ENCODE measurements around the gene HIP1.

The HIP1 gene

DNA sequence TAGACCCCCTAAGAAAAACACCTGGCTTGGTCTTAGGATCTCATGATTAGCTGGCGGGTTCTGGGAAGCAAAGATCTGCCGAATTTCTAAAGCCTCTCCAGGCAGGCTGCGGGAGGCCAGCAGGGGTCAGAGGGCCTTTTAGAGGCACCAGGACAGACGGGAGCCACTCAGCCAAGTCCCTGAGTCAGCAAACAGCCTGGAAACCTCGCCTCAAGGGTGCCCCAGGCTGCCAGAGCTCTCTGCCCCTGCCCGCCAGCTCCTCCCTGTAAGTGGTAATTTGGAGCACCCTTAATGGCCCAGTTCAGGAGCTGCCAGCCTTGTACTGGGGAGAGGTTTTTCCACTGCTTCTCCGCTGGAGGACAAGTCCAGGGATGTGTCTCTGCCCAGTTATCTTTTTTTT lies 88.7 kb downstream of the HIP1 start:
- TF ChIP-seq TAF1 (IDR thresholded peaks at IDR 0.05; ENCODE audit: low read depth) (no peak), TCF12 (IDR thresholded peaks at IDR 0.05; ENCODE audit: low read depth) (no peak), ZBTB7A (IDR thresholded peaks at IDR 0.05; ENCODE audit: low read depth) (no peak), EGR1 (IDR thresholded peaks at IDR 0.05) (no peak), RAD21 (IDR thresholded peaks at IDR 0.05; ENCODE audit: low read depth) (no peak), CEBPB (IDR thresholded peaks at IDR 0.05) (no peak)
- TF ChIP-seq, protein P1, sequence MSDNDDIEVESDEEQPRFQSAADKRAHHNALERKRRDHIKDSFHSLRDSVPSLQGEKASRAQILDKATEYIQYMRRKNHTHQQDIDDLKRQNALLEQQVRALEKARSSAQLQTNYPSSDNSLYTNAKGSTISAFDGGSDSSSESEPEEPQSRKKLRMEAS (IDR thresholded peaks at IDR 0.05), result no peak
- TF ChIP-seq, protein P2, sequence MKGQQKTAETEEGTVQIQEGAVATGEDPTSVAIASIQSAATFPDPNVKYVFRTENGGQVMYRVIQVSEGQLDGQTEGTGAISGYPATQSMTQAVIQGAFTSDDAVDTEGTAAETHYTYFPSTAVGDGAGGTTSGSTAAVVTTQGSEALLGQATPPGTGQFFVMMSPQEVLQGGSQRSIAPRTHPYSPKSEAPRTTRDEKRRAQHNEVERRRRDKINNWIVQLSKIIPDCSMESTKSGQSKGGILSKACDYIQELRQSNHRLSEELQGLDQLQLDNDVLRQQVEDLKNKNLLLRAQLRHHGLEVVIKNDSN (IDR thresholded peaks at IDR 0.05), result no peak

DNA sequence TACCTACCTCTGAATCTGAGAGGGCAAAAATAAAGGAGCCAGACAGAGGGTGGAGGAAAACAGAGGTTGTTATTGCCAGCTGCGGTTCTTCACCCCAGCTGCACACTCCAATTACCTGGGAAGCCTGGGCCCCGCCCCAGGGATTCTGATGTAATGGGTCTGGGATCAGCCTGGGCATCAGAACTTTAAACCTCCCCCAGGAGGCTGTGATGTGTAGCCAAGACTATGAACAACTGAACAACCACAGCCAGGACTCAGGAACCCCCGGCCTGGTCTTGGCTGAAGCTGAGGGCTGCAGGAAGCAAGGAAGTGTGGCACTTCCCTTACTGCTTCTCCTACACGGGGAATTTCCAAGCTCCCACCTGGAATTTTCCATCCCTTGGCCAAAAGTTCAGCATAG lies 89.3 kb downstream of the HIP1 start:
- no peak for TF ChIP-seq FOXM1 (IDR thresholded peaks at IDR 0.05; ENCODE audit: borderline replicate concordance, low read depth)
- TF ChIP-seq ZBTB7A (IDR thresholded peaks at IDR 0.05; ENCODE audit: low read depth), result no peak
- TF ChIP-seq, protein P3, sequence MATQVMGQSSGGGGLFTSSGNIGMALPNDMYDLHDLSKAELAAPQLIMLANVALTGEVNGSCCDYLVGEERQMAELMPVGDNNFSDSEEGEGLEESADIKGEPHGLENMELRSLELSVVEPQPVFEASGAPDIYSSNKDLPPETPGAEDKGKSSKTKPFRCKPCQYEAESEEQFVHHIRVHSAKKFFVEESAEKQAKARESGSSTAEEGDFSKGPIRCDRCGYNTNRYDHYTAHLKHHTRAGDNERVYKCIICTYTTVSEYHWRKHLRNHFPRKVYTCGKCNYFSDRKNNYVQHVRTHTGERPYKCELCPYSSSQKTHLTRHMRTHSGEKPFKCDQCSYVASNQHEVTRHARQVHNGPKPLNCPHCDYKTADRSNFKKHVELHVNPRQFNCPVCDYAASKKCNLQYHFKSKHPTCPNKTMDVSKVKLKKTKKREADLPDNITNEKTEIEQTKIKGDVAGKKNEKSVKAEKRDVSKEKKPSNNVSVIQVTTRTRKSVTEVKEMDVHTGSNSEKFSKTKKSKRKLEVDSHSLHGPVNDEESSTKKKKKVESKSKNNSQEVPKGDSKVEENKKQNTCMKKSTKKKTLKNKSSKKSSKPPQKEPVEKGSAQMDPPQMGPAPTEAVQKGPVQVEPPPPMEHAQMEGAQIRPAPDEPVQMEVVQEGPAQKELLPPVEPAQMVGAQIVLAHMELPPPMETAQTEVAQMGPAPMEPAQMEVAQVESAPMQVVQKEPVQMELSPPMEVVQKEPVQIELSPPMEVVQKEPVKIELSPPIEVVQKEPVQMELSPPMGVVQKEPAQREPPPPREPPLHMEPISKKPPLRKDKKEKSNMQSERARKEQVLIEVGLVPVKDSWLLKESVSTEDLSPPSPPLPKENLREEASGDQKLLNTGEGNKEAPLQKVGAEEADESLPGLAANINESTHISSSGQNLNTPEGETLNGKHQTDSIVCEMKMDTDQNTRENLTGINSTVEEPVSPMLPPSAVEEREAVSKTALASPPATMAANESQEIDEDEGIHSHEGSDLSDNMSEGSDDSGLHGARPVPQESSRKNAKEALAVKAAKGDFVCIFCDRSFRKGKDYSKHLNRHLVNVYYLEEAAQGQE (IDR thresholded peaks at IDR 0.05; ENCODE audit: low read depth), result no peak
- no peak for TF ChIP-seq CEBPB (IDR thresholded peaks at IDR 0.05)
- no peak for TF ChIP-seq RAD21 (IDR thresholded peaks at IDR 0.05; ENCODE audit: low read depth)
- TF ChIP-seq EGR1 (IDR thresholded peaks at IDR 0.05), result no peak
- no peak for TF ChIP-seq TEAD4 (IDR thresholded peaks at IDR 0.05)
- no peak for TF ChIP-seq NFIC (IDR thresholded peaks at IDR 0.05)
- TF ChIP-seq, protein P1 (IDR thresholded peaks at IDR 0.05), result no peak
- no peak for TF ChIP-seq YY1 (IDR thresholded peaks at IDR 0.05; ENCODE audit: low read depth)
- TF ChIP-seq, protein P2 (IDR thresholded peaks at IDR 0.05), result no peak
- TF ChIP-seq TAF1 (IDR thresholded peaks at IDR 0.05; ENCODE audit: low read depth), result no peak
- TF ChIP-seq TCF12 (IDR thresholded peaks at IDR 0.05; ENCODE audit: low read depth), result no peak
- no peak for TF ChIP-seq CREB1 (IDR thresholded peaks at IDR 0.05; ENCODE audit: low read depth)
- no peak for TF ChIP-seq EP300 (IDR thresholded peaks at IDR 0.05; ENCODE audit: borderline replicate concordance)

DNA sequence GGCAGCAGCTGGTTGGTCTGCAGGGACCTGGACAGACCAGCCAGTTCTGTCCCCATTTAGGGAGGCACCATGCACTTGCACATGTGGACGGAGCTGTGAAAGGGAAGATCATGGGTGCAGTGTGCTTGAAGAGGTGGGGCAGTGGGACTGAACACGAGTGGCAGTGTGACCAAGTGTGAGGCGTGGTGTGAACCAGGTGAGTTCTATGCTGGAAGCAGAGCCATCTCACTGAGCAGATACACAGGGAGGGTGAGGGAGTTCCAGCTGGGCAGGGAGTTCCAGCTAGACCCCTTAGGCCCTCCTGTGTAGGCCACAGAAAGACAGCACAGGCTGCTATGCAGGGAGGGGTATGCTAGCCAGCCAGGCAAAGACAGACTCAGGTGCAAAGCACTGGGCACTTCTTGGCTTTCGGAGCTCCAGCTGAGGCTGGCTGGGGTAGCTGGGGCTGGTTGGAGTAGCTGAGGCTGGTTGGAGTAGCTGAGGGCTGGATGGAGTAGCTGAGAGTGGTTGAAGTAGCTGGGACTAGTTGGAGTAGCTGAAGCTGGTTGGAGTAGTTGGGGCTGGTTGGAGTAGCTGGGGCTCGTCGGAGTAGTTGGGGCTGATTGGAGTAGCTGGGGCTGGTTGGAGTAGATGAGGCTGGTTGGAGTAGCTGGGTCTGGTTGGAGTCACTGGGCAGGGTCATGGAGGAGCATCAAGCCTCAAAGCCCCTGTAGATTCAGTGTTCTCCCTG lies 90.9 kb downstream of the HIP1 start:
- TF ChIP-seq TAF1 (IDR thresholded peaks at IDR 0.05; ENCODE audit: low read depth) (no peak), YY1 (IDR thresholded peaks at IDR 0.05; ENCODE audit: low read depth) (no peak), RAD21 (IDR thresholded peaks at IDR 0.05; ENCODE audit: low read depth) (no peak), TCF12 (IDR thresholded peaks at IDR 0.05; ENCODE audit: low read depth) (no peak), CEBPB (IDR thresholded peaks at IDR 0.05) (no peak), TEAD4 (IDR thresholded peaks at IDR 0.05) (no peak), EGR1 (IDR thresholded peaks at IDR 0.05) (no peak)

DNA sequence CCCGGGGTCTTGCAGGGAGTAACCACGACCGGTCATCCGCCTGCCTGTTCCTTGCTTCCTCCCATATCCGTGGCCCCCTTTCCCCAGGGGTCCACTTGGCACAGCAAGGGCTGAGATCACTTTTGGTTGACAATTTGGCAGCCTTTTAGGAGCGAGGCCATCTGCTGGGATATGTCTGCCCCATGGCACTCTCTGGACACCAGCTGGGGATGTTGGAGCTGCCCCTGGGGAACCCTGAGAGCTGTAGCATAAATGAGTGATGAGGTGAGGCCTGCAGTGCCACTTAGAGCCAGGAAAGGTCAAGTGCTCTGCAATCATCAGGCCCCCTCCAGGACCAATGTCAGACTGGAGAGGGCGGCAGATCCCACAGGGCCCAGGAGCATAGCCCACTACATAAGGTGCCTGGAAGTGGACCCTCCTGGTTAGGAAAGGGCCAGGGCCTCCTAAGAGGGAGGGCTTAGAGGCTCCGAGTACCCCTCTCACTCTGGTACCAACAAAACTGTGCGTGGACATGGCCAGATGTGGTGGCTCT lies 92.1 kb downstream of the HIP1 start:
- TF ChIP-seq EP300 (IDR thresholded peaks at IDR 0.05; ENCODE audit: borderline replicate concordance) (no peak), CEBPB (IDR thresholded peaks at IDR 0.05) (no peak), EGR1 (IDR thresholded peaks at IDR 0.05) (no peak), RAD21 (IDR thresholded peaks at IDR 0.05; ENCODE audit: low read depth) (no peak), CREB1 (IDR thresholded peaks at IDR 0.05; ENCODE audit: low read depth) (no peak), TEAD4 (IDR thresholded peaks at IDR 0.05) (no peak), ZBTB7A (IDR thresholded peaks at IDR 0.05; ENCODE audit: low read depth) (no peak), TCF12 (IDR thresholded peaks at IDR 0.05; ENCODE audit: low read depth) (no peak), YY1 (IDR thresholded peaks at IDR 0.05; ENCODE audit: low read depth) (no peak), FOXM1 (IDR thresholded peaks at IDR 0.05; ENCODE audit: borderline replicate concordance, low read depth) (no peak), NFIC (IDR thresholded peaks at IDR 0.05) (no peak), TAF1 (IDR thresholded peaks at IDR 0.05; ENCODE audit: low read depth) (no peak)
- TF ChIP-seq, protein P1 (IDR thresholded peaks at IDR 0.05), result no peak
- TF ChIP-seq, protein P3 (IDR thresholded peaks at IDR 0.05; ENCODE audit: low read depth), result no peak
- TF ChIP-seq, protein P2 (IDR thresholded peaks at IDR 0.05), result no peak

DNA sequence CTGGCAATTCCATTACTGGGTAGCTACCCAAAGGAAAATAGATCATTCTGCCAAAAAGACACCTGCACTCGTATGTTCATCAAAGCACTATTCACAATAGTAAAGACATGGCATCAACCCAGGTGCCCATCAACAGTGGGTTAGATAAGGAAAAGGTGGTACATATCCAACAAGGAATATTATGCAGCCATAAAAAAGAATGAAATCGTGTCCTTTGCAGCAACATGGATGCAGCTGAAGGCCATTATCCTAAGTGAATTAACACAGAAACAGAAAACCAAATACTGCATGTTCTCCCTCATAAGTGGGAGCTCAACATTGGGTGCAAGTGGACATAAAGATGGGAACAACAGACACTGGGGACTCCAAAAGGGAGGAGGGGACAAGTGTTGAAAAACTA lies 93.2 kb downstream of the HIP1 start:
- TF ChIP-seq CREB1 (IDR thresholded peaks at IDR 0.05; ENCODE audit: low read depth) (no peak), FOXM1 (IDR thresholded peaks at IDR 0.05; ENCODE audit: borderline replicate concordance, low read depth) (no peak), CEBPB (IDR thresholded peaks at IDR 0.05) (no peak), ZBTB7A (IDR thresholded peaks at IDR 0.05; ENCODE audit: low read depth) (no peak), EGR1 (IDR thresholded peaks at IDR 0.05) (no peak), EP300 (IDR thresholded peaks at IDR 0.05; ENCODE audit: borderline replicate concordance) (no peak), TCF12 (IDR thresholded peaks at IDR 0.05; ENCODE audit: low read depth) (no peak), NFIC (IDR thresholded peaks at IDR 0.05) (no peak), RAD21 (IDR thresholded peaks at IDR 0.05; ENCODE audit: low read depth) (no peak), TEAD4 (IDR thresholded peaks at IDR 0.05) (no peak), YY1 (IDR thresholded peaks at IDR 0.05; ENCODE audit: low read depth) (no peak)
- TF ChIP-seq, protein P2 (IDR thresholded peaks at IDR 0.05), result no peak
- TF ChIP-seq, protein P3 (IDR thresholded peaks at IDR 0.05; ENCODE audit: low read depth), result no peak

All from Ishikawa (cell line).